IPS-NIHi7 (cell line): ENCODE measurements around the gene KMO.
A peak's percentile ranks its signal among the peaks of the same experiment; 100 is the strongest.

Experiments used
- DNase-seq: peaks from one replicate; pipeline ENCODE4 v3.0.0; 2012; ENCODE audit warnings: mixed read lengths; ENCODE audit errors: extremely low spot score

KMO gene

GRCh38 chr1:241593186-241593585 lies 61.0 kb downstream of the KMO start:
- no peak for DNase-seq

- DNase-seq = no peak
Measured at GRCh38 chr1:241596633-241597032, 64.5 kb downstream of the KMO start.

GRCh38 chr1:241598249-241598648 lies 66.1 kb downstream of the KMO start:
- DNase-seq = no peak

GRCh38 chr1:241600496-241600901 lies 68.3 kb downstream of the KMO start:
- DNase-seq = no peak

GRCh38 chr1:241603731-241604245 lies 71.6 kb downstream of the KMO start:
- no peak for DNase-seq

- DNase-seq = peak; percentile 65
Measured at GRCh38 chr1:241605146-241605805, 73.1 kb downstream of the KMO start.

- no peak for DNase-seq
Measured at GRCh38 chr1:241606544-241606943, 74.4 kb downstream of the KMO start.

GRCh38 chr1:241607497-241607896 lies 75.3 kb downstream of the KMO start:
- DNase-seq = no peak

GRCh38 chr1:241608379-241609033 lies 76.3 kb downstream of the KMO start:
- no peak for DNase-seq

GRCh38 chr1:241610056-241610815 lies 78.1 kb downstream of the KMO start:
- no peak for DNase-seq

GRCh38 chr1:241611063-241611462 lies 78.9 kb downstream of the KMO start:
- DNase-seq = peak; percentile 33

- no peak for DNase-seq
Measured at GRCh38 chr1:241611736-241612135, 79.6 kb downstream of the KMO start.

GRCh38 chr1:241612533-241613477 lies 80.6 kb downstream of the KMO start:
- no peak for DNase-seq

GRCh38 chr1:241614144-241614543 lies 82.0 kb downstream of the KMO start:
- no peak for DNase-seq

GRCh38 chr1:241614572-241614971 lies 82.4 kb downstream of the KMO start:
- DNase-seq = no peak

- no peak for DNase-seq
Measured at GRCh38 chr1:241615043-241615974, 83.1 kb downstream of the KMO start.

GRCh38 chr1:241617426-241617825 lies 85.2 kb downstream of the KMO start:
- DNase-seq = no peak

- no peak for DNase-seq
Measured at GRCh38 chr1:241622669-241623068, 90.5 kb downstream of the KMO start.

- no peak for DNase-seq
Measured at GRCh38 chr1:241624935-241625334, 92.8 kb downstream of the KMO start.
